GM12801 (cell line): Measurements from ENCODE around the gene CA10.

Experiments used
- CTCF ChIP-seq: IDR thresholded peaks from one replicate; pipeline ENCODE4 v1.5.1; 2011; ENCODE audit warnings: control low read depth; ENCODE audit not compliant: insufficient read length; ENCODE audit errors: extremely low read depth

CA10 gene

DNA sequence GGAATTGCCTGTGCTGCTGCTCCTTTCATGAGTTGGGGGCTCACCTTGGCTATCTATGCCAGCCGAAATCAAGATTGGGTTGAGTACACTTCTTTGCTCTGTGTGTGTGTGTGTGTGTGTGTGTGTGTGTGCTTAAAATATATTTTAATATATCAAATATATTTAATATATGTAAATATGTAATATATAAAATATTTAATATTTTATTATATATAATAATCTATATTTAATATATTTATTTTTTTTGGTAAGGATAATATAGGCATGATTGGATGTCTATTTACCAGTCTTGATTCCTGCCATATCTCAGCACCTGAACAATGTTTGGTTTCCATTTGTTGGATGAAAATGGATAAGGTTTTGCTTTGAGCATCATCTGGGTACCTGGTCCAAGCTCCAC lies 399.3 kb downstream of the CA10 start:
- TF ChIP-seq CTCF = no peak

DNA sequence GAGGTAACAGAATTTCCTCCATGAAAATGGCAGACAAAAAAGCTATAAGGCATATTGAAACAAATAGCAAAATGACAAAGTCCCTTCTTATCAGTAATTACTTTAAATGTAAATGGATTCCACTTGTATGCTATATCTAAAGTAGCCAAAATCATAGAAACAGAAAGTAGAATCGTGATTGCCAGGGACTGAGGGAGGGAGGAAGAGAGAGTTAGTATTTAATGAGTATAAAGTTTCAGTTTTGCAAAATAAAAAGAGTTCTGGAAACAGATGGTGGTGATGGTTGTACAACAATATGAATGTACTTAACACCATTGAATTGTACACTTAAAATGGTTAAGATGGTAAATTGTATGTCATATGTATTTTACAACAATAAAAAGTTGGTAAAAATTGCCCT lies 407.4 kb downstream of the CA10 start:
- TF ChIP-seq CTCF = no peak

- no peak for TF ChIP-seq CTCF
These were observed 409.5 kb downstream of the CA10 start for GRCh38 chr17:51748749-51749604.

DNA sequence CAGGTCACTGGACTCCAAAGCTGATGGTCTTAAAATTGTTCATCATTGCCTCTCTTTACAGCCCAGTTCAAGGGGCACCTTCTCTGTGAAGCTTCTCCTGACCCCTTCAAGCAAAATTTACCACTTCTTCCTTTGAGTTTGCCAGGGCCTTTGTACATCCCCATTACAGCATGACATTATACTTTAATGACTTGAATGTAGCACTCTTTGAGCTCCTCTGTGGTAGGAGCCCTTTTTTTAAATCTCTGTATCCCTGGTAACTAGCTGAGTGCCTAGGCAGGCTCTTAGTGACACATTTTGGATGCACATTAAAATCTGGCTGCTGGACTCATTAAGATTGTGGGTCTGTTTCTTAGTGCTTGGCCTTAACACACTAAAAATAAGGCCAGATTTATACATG lies 412.1 kb downstream of the CA10 start:
- TF ChIP-seq CTCF = no peak

- no peak for TF ChIP-seq CTCF
These were observed 412.5 kb downstream of the CA10 start for GRCh38 chr17:51745993-51746392.

DNA sequence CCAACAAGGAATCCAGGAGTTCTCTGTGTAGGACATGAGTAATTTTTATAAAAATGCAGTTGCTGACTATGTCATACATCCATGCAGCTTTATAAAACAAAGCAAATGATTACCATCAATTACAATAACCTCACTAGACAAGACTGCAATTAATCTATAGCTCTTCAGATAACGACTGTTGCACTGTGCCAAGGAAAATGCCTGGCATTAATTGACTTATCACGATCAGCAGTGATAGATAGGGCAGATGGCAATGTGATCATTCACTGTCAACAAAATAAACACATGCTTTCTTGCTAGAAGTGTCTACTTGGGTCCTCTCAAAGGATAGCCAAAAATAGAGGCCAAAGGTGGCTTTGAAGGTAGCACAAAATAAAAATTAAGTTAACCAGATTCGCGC lies 415.0 kb downstream of the CA10 start:
- no peak for TF ChIP-seq CTCF

DNA sequence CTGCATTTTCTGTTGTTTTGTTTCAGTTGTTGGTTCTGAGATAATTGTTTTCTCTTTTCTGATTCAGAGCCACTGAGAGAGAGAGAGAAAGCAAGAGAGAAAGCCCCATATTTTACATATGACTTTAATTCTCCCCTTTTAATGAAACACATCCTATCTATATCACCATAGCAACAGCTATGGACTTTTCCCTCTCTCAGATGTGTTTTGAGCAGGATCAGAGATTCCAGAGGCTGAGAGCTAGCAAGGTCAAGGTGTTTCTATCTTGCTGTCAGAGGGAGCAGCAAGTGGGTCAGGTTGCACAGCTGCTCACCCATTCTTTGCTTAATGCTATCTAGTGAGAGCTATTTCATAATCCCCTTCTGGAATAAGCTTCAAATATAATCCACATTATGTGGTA lies 415.9 kb downstream of the CA10 start:
- TF ChIP-seq CTCF = no peak
